Mesenchymal stem cell (in vitro differentiated cells and primary cell): ENCODE measurements around the gene MBD3L5. TPM values are rescaled to one million over a fixed set of nuclear protein-coding genes. Genes with fewer than 3 reads are reported as not detected.
"Not testable (repeated sequence)": the region's sequence is repeated elsewhere in the genome, so short reads cannot be mapped to it uniquely, and the experiment has no call there.

Experiments used
- DNase-seq: peaks from one replicate; pipeline ENCODE4 v3.0.0-alpha.2; 2013
- H2AFZ ChIP-seq: one replicate; pipeline ENCODE4 v1.6.1; 2013; ENCODE audit warnings: low read depth, mild to moderate bottlenecking, control low read depth, inconsistent platforms, low read length, moderate library complexity
- H2AK5ac ChIP-seq: 2 replicates; pipeline ENCODE4 v1.6.1; 2013; ENCODE audit warnings: low read length, moderate library complexity, mild to moderate bottlenecking, inconsistent platforms; ENCODE audit not compliant: severe bottlenecking
- H2BK120ac ChIP-seq: one replicate; pipeline ENCODE4 v1.6.1; 2013; ENCODE audit warnings: low read depth, mild to moderate bottlenecking, inconsistent platforms, low read length, moderate library complexity
- H2BK12ac ChIP-seq, 2 experiments: one replicate each; pipeline ENCODE4 v1.6.1; 2013; ENCODE audit warnings: inconsistent platforms in 2 of 2, low read length in 2 of 2, mild to moderate bottlenecking in 2 of 2, moderate library complexity in 2 of 2, control low read depth in 1 of 2
- H2BK15ac ChIP-seq: one replicate; pipeline ENCODE4 v1.6.1; 2013; ENCODE audit warnings: mild to moderate bottlenecking, low read depth, inconsistent platforms; ENCODE audit not compliant: poor library complexity, severe bottlenecking
- H2BK5ac ChIP-seq: 2 replicates; pipeline ENCODE4 v1.6.1; 2013; ENCODE audit warnings: low read depth, mild to moderate bottlenecking, low read length, control low read depth, inconsistent platforms; ENCODE audit not compliant: poor library complexity, severe bottlenecking
- H3K14ac ChIP-seq, 2 experiments: one replicate each; pipeline ENCODE4 v1.6.1; 2013; ENCODE audit warnings: inconsistent platforms in 2 of 2, low read length in 2 of 2, control low read depth in 1 of 2, mild to moderate bottlenecking in 1 of 2, moderate library complexity in 1 of 2
- H3K18ac ChIP-seq, 2 experiments: one replicate each; pipeline ENCODE4 v1.6.1; 2013; ENCODE audit warnings: inconsistent platforms in 2 of 2, low read length in 2 of 2, control low read depth in 1 of 2, low read depth in 1 of 2, mild to moderate bottlenecking in 1 of 2
- H3K23ac ChIP-seq, 2 experiments: one replicate each; pipeline ENCODE4 v1.6.1; 2013; ENCODE audit warnings: inconsistent platforms in 2 of 2, low read length in 2 of 2, mild to moderate bottlenecking in 2 of 2, moderate library complexity in 2 of 2, control low read depth in 1 of 2
- H3K27ac ChIP-seq: 2 replicates; pipeline ENCODE4 v1.5.1; 2013; ENCODE audit warnings: mild to moderate bottlenecking, moderate library complexity, low read length, control low read depth, inconsistent platforms; ENCODE audit not compliant: poor library complexity, severe bottlenecking
- H3K27me3 ChIP-seq, 2 experiments: 2 replicates each; pipeline versions ENCODE4 v1.6.1 to v1.7.0; 2013; ENCODE audit warnings: low read length in 2 of 2, mild to moderate bottlenecking in 2 of 2, moderate library complexity in 2 of 2, control low read depth in 1 of 2, inconsistent platforms in 1 of 2; ENCODE audit not compliant: control insufficient read depth in 1 of 2, insufficient read depth in 1 of 2
- H3K36me3 ChIP-seq, 2 experiments: 2 replicates each; pipeline versions ENCODE4 v1.6.1 to v1.7.0; 2013; ENCODE audit warnings: low read length in 2 of 2, control low read depth in 1 of 2, inconsistent platforms in 1 of 2, low read depth in 1 of 2, mild to moderate bottlenecking in 1 of 2; ENCODE audit not compliant: insufficient read depth in 2 of 2, control insufficient read depth in 1 of 2
- H3K4ac ChIP-seq, 2 experiments: one replicate each; pipeline ENCODE4 v1.6.1; 2013; ENCODE audit warnings: inconsistent platforms in 2 of 2, low read length in 2 of 2, mild to moderate bottlenecking in 2 of 2, moderate library complexity in 2 of 2, control low read depth in 1 of 2, low read depth in 1 of 2
- H3K4me1 ChIP-seq: 2 replicates; pipeline ENCODE4 v1.6.1; 2013; ENCODE audit warnings: low read depth, low read length, control low read depth; ENCODE audit not compliant: control insufficient read depth, insufficient read depth
- H3K4me2 ChIP-seq: 2 replicates; pipeline ENCODE4 v1.6.1; 2013; ENCODE audit warnings: low read length, mild to moderate bottlenecking, inconsistent platforms; ENCODE audit not compliant: poor library complexity, severe bottlenecking
- H3K4me3 ChIP-seq, 2 experiments: 2 replicates each; pipeline versions ENCODE4 v1.5.1 to v1.7.0; 2013; ENCODE audit warnings: low read length in 2 of 2, mild to moderate bottlenecking in 2 of 2, control low read depth in 1 of 2, low read depth in 1 of 2; ENCODE audit not compliant: insufficient read depth in 1 of 2
- H3K79me1 ChIP-seq: replicated peaks from 2 replicates; pipeline ENCODE4 v1.6.1; 2013; ENCODE audit warnings: mild to moderate bottlenecking, control low read depth, low read length, inconsistent platforms; ENCODE audit not compliant: poor library complexity, severe bottlenecking
- H3K9ac ChIP-seq: 2 replicates; pipeline ENCODE4 v1.7.0; 2013; ENCODE audit warnings: mild to moderate bottlenecking, low read length, moderate library complexity
- H3K9me3 ChIP-seq: 2 replicates; pipeline ENCODE4 v1.7.0; 2013; ENCODE audit warnings: mild to moderate bottlenecking, low read length; ENCODE audit not compliant: control insufficient read depth
- H4K8ac ChIP-seq: one replicate; pipeline ENCODE4 v1.6.1; 2013; ENCODE audit warnings: inconsistent platforms, mild to moderate bottlenecking, low read length, moderate library complexity
- H4K91ac ChIP-seq: one replicate; pipeline ENCODE4 v1.6.1; 2013; ENCODE audit warnings: mild to moderate bottlenecking, low read length, inconsistent platforms
- WGBS: methylation state at CpG from one replicate; pipeline ENCODE4 v1.1.7; 2013; ENCODE audit warnings: mixed read lengths; 5-methylcytosine and 5-hydroxymethylcytosine counted together
- polyA plus RNA-seq, 2 experiments: library from polyadenylated mRNA; stranded (reverse); fragments of 200-250 nt; gene quantifications; one replicate each; pipeline ENCODE4 v1.2.3, GENCODE V29; 2013

The MBD3L5 gene
- polyA plus RNA-seq (2013, experiment 1 of 2) = not detected
- polyA plus RNA-seq (2013, experiment 2 of 2) = not detected

- not testable (repeated sequence) for H3K9me3 ChIP-seq, H2BK12ac ChIP-seq, H3K23ac ChIP-seq, H2AK5ac ChIP-seq, H3K14ac ChIP-seq, H3K9ac ChIP-seq, DNase-seq, H3K27ac ChIP-seq, H4K91ac ChIP-seq, H2AFZ ChIP-seq, H3K4me3 ChIP-seq, H2BK5ac ChIP-seq, H3K4ac ChIP-seq, H3K36me3 ChIP-seq, H3K4me2 ChIP-seq, H3K27me3 ChIP-seq, H2BK120ac ChIP-seq, H3K18ac ChIP-seq, H2BK15ac ChIP-seq, H3K4me1 ChIP-seq, H3K79me1 ChIP-seq, H4K8ac ChIP-seq
- WGBS = no CpG with 5 or more reads among the region's 9 CpGs
Observed at GRCh38 chr19:7030278-7030677, at the start of gene MBD3L5. Gene MBD3L5 (plus strand): TSS chr19:7030578. CDS start chr19:7030612, 34 bp downstream.

- Histone ChIP-seq H3K36me3 (no peaks in the 10 kb centered on the region), H3K9ac (no peak overlapping the region), H2BK5ac (no peak overlapping the region), H2BK120ac (no peak overlapping the region), H3K79me1 (no peaks in the 10 kb centered on the region), H3K23ac (no peak overlapping the region), H2AK5ac (no peak overlapping the region), H3K27me3 (no peaks in the 10 kb centered on the region), H4K91ac (no peak overlapping the region), H3K14ac (no peak overlapping the region), H3K18ac (no peak overlapping the region), H3K4me2 (no peak overlapping the region), H3K4me1 (no peaks in the 10 kb centered on the region), H2BK12ac (no peak overlapping the region), H3K27ac (no peak overlapping the region), H4K8ac (no peak overlapping the region), H2AFZ (no peak overlapping the region), H2BK15ac (no peak overlapping the region), H3K4ac (no peak overlapping the region), H3K4me3 (no peak overlapping the region), H3K9me3 (peaks cover 32% of the 10 kb centered on the region)
- DNase-seq = no peak
Observed at GRCh38 chr19:6983448-6983847, 46.9 kb upstream of the MBD3L5 start.

- no peak overlapping the region for H2BK5ac ChIP-seq
- no peak overlapping the region for H3K23ac ChIP-seq
- H3K79me1 ChIP-seq = no peaks in the 10 kb centered on the region
- H3K18ac ChIP-seq = no peak overlapping the region
- H4K91ac ChIP-seq = no peak overlapping the region
- no peak overlapping the region for H2BK12ac ChIP-seq
- no peak overlapping the region for H3K4me2 ChIP-seq
- no peak overlapping the region for H2BK120ac ChIP-seq
- no peak overlapping the region for H2BK15ac ChIP-seq
- DNase-seq = no peak
- no peak overlapping the region for H2AK5ac ChIP-seq
- H3K9me3 ChIP-seq = peaks cover 26% of the 10 kb centered on the region
- H3K27me3 ChIP-seq = no peaks in the 10 kb centered on the region
- no peak overlapping the region for H3K4ac ChIP-seq
- no peak overlapping the region for H3K9ac ChIP-seq
- H3K4me3 ChIP-seq = no peak overlapping the region
- H3K14ac ChIP-seq = no peak overlapping the region
- no peak overlapping the region for H3K27ac ChIP-seq
- WGBS = 30% methylated on average over 3 of the region's 4 CpGs
- no peaks in the 10 kb centered on the region for H3K4me1 ChIP-seq
- H4K8ac ChIP-seq = no peak overlapping the region
- no peaks in the 10 kb centered on the region for H3K36me3 ChIP-seq
- H2AFZ ChIP-seq = no peak overlapping the region
Observed at GRCh38 chr19:6987850-6988249, 42.5 kb upstream of the MBD3L5 start.

- H2AK5ac ChIP-seq = no peak overlapping the region
- H3K27ac ChIP-seq = no peak overlapping the region
- H3K23ac ChIP-seq = no peak overlapping the region
- H3K9ac ChIP-seq = no peak overlapping the region
- no peak for DNase-seq
- H3K36me3 ChIP-seq = no peaks in the 10 kb centered on the region
- 72% methylated on average over 2 of the region's 3 CpGs for WGBS
- H3K4ac ChIP-seq = no peak overlapping the region
- no peak overlapping the region for H3K4me3 ChIP-seq
- no peak overlapping the region for H2AFZ ChIP-seq
- H2BK120ac ChIP-seq = no peak overlapping the region
- no peaks in the 10 kb centered on the region for H3K27me3 ChIP-seq
- H3K14ac ChIP-seq = no peak overlapping the region
- no peaks in the 10 kb centered on the region for H3K4me1 ChIP-seq
- no peak overlapping the region for H2BK5ac ChIP-seq
- no peak overlapping the region for H2BK15ac ChIP-seq
- H3K79me1 ChIP-seq = no peaks in the 10 kb centered on the region
- H4K8ac ChIP-seq = no peak overlapping the region
- H3K4me2 ChIP-seq = no peak overlapping the region
- peaks cover 22% of the 10 kb centered on the region for H3K9me3 ChIP-seq
- H2BK12ac ChIP-seq = no peak overlapping the region
- H4K91ac ChIP-seq = no peak overlapping the region
- no peak overlapping the region for H3K18ac ChIP-seq
Observed at GRCh38 chr19:6988257-6988656, 42.1 kb upstream of the MBD3L5 start.
